ENCODE results near the gene ANXA6. TPM values are rescaled to one million over a fixed set of nuclear protein-coding genes. Genes with fewer than 3 reads are reported as not detected.

Gene ANXA6
- total and polyA plus RNA-seq, 8 donors, result 28.4 to 240 (median 88.2) TPM

DNA sequence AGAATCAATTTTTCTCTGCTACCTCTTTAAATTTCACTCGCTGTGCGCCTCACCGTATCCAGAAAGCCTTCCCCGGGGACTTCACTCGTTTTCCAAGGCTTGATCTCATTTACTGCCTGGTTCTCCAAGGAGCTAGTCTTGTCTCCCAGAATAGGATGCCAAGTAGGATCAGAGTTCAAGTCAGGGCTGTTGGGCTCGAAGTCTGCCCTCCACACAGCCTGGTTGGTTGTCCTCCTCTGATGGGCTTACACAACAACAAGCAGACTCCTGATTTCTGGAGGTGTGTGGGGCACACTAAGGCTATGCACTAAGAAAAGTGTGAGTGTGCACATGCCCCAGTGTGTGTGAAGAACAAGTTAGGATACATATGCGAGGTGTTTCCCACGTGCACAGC is 62.7 kb downstream of the ANXA6 start:
- Histone ChIP-seq H3K27me3 (no peaks in the 10 kb centered on the region), H3K4me3 (no peak overlapping the region), H3K36me3 (no peaks in the 10 kb centered on the region), H3K4me1 (peaks cover 28 to 74% (median 49%) of the 10 kb centered on the region in 4 donors), H3K27ac (peak overlapping the region; percentile 20 to 84 (median 73)), H3K9me3 (no peaks in the 10 kb centered on the region)
- peak in 1 of 2 donors; percentile 41 for DNase-seq
- WGBS, 5 donors, result 49 to 65% (median 61%) methylated on average over 8 of the region's 8 CpGs
- intact Hi-C loops (cut with DNase I; ENCODE audit: low total_unique reads), result no loop called here
- TF ChIP-seq POLR2A (IDR thresholded peaks at IDR 0.05), result no peak
- no peak for TF ChIP-seq POLR2AphosphoS5 (IDR thresholded peaks at IDR 0.05)
- TF ChIP-seq EP300 (IDR thresholded peaks at IDR 0.05), result no peak
- TF ChIP-seq, protein P1, sequence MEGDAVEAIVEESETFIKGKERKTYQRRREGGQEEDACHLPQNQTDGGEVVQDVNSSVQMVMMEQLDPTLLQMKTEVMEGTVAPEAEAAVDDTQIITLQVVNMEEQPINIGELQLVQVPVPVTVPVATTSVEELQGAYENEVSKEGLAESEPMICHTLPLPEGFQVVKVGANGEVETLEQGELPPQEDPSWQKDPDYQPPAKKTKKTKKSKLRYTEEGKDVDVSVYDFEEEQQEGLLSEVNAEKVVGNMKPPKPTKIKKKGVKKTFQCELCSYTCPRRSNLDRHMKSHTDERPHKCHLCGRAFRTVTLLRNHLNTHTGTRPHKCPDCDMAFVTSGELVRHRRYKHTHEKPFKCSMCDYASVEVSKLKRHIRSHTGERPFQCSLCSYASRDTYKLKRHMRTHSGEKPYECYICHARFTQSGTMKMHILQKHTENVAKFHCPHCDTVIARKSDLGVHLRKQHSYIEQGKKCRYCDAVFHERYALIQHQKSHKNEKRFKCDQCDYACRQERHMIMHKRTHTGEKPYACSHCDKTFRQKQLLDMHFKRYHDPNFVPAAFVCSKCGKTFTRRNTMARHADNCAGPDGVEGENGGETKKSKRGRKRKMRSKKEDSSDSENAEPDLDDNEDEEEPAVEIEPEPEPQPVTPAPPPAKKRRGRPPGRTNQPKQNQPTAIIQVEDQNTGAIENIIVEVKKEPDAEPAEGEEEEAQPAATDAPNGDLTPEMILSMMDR (IDR thresholded peaks at IDR 0.05), result no peak

DNA sequence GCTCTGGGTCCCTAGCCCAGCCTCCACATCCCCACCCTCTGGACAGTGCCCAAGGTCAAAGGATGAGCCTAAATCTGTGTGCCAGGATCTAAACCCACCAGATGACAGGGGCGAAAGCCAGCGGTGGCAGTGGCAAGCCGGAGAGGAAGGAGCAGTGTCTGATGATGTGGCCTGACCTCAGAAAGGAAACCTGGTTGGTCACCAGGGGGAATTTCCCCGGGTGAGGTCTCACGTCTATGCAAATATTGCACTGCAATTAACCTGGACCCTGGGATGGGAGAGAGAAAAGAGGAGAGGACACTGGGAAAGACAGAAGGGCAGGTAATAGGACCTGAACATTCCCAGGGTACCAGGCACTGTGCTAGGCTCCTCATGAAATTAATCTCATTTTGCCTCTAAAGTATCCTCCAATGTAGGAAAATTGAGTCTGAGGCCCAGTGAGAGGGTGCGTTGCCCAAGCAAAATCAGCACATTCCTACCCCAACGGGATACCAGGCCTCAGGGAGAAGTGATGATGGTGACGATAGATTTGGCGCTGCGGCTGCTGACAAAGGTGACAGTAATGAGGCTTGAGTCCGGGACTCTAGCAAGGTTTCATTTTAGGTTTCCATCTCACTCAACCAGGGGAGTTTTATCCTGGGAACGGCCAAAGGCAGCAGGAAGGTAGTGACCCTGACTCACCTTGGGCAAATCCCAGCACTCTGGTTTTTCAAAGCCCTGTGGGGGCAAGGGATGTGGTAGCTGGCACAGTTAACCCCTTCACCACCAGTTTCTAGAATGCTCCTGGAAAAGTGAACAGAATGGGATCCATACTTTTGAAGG is 63.3 kb downstream of the ANXA6 start:
- Histone ChIP-seq H3K9me3 (no peaks in the 10 kb centered on the region), H3K27me3 (no peaks in the 10 kb centered on the region), H3K4me1 (peaks cover 28 to 68% (median 44%) of the 10 kb centered on the region in 4 donors), H3K36me3 (no peaks in the 10 kb centered on the region), H3K4me3 (no peak overlapping the region), H3K27ac (peak overlapping the region; percentile 13 to 84 (median 73))
- TF ChIP-seq, protein P1 (IDR thresholded peaks at IDR 0.05), result no peak
- peak in 1 of 3 donors; percentile 22 for TF ChIP-seq POLR2AphosphoS5 (IDR thresholded peaks at IDR 0.05)
- 51 to 67% (median 58%) methylated on average over 12 of the region's 12 CpGs for WGBS, 5 donors
- peak; percentile 45 to 48 for DNase-seq
- intact Hi-C loops (cut with DNase I; ENCODE audit: low total_unique reads), result no loop called here

DNA sequence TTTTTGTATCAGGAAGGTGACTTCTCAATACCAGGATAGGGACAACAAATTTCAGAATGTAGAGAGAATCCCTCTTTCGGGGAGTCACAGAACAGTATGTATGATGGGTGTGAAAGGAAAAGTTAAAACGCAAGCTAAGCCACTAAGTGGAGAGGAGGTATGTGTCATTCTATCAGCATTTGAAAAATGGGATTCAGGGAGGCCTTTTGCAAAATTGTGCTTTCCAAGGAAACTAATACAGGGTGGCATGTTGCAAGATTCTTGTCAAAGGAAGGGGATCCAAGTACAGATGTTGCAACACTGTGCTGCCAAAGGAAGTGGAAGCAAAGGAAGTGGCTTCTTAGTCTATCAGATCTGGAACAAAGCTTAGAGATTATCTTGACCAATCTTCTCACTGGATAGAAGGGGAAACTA is 64.1 kb downstream of the ANXA6 start:
- no peaks in the 10 kb centered on the region for H3K9me3 ChIP-seq
- no peaks in the 10 kb centered on the region for H3K27me3 ChIP-seq
- no peaks in the 10 kb centered on the region for H3K36me3 ChIP-seq
- TF ChIP-seq, protein P1 (IDR thresholded peaks at IDR 0.05), result no peak
- peak; percentile 73 to 89 (median 82) for TF ChIP-seq POLR2AphosphoS5 (IDR thresholded peaks at IDR 0.05)
- DNase-seq, result peak in 1 of 2 donors; percentile 44
- WGBS, 5 donors, result 38 to 72% (median 53%) methylated on average over 2 of the region's 2 CpGs
- H3K27ac ChIP-seq, result peak overlapping the region; percentile 13 to 84 (median 73)
- H3K4me1 ChIP-seq, result peaks cover 28 to 60% (median 41%) of the 10 kb centered on the region in 4 donors
- intact Hi-C loops (cut with DNase I; ENCODE audit: low total_unique reads), result no loop called here
- H3K4me3 ChIP-seq, result no peak overlapping the region

DNA sequence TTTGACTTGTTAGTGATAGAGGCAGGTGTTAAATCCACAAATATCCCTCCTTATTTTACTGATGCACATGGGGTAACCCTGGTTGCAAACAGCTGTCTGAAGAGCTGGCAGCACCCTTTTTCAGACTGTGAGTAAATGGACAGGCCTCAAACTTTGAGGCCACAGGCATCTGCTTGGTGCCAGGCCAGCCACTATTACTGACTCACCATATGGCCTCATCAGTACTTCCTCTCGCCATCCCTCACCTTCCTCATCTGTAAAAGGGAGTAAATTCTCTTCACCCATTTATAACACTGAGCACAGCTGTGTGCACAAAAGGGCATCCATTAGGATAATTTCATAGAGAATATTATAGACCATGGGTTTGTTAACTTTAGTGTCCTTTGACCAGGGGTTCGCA is 64.8 kb downstream of the ANXA6 start:
- no peak for TF ChIP-seq EP300 (IDR thresholded peaks at IDR 0.05)
- TF ChIP-seq POLR2AphosphoS5 (IDR thresholded peaks at IDR 0.05), result no peak
- TF ChIP-seq POLR2A (IDR thresholded peaks at IDR 0.05), result no peak
- TF ChIP-seq, protein P1 (IDR thresholded peaks at IDR 0.05), result no peak
- Histone ChIP-seq H3K27ac (peak overlapping the region in 4 of 5 donors; percentile 24 to 84 (median 78)), H3K27me3 (no peaks in the 10 kb centered on the region), H3K4me1 (peaks cover 28 to 53% (median 39%) of the 10 kb centered on the region in 4 donors), H3K36me3 (no peaks in the 10 kb centered on the region), H3K9me3 (no peaks in the 10 kb centered on the region), H3K4me3 (no peak overlapping the region)
- 72 to 90% (median 86%) methylated on average over 2 of the region's 2 CpGs for WGBS, 5 donors
- no peak for DNase-seq
- intact Hi-C loops (cut with DNase I; ENCODE audit: low total_unique reads), result no loop called here

Data from stomach (tissue), 9 donors.